Suprapubic skin (tissue), 4 donors: ENCODE measurements around the gene MIOS. TPM values are rescaled to one million over a fixed set of nuclear protein-coding genes. Genes with fewer than 3 reads are reported as not detected.

ENCODE experiments used
- DNase-seq, 2 donors: peaks; one replicate each; pipeline ENCODE4 v3.0.0-alpha.2; 2019; ENCODE audit warnings: low spot score in 2 of 2
- H3K27ac ChIP-seq: fragments of 200-600 bp; sonication (generic); one replicate; pipeline ENCODE4 v1.5.1; 2019
- H3K27me3 ChIP-seq: fragments of 200-600 bp; sonication (generic); one replicate; pipeline ENCODE4 v1.5.1; 2019
- H3K36me3 ChIP-seq: fragments of 200-600 bp; sonication (generic); one replicate; pipeline ENCODE4 v1.5.1; 2019
- H3K4me1 ChIP-seq: fragments of 200-600 bp; sonication (generic); one replicate; pipeline ENCODE4 v1.5.1; 2019
- H3K4me3 ChIP-seq: fragments of 200-600 bp; sonication (generic); one replicate; pipeline ENCODE4 v1.5.1; 2019; ENCODE audit warnings: mild to moderate bottlenecking
- H3K9me3 ChIP-seq: fragments of 200-600 bp; sonication (generic); one replicate; pipeline ENCODE4 v1.5.1; 2019
- EP300 ChIP-seq: sonication (generic); formaldehyde crosslinking; IDR thresholded peaks from one replicate; pipeline ENCODE4 v1.6.1; 2017; ENCODE audit warnings: antibody characterized with exemption
- POLR2A ChIP-seq, 2 donors: fragments of 450-650 bp; IDR thresholded peaks; one replicate each; pipeline ENCODE4 v1.6.1; 2017; ENCODE audit warnings: antibody characterized with exemption in 2 of 2, mild to moderate bottlenecking in 2 of 2, moderate library complexity in 2 of 2
- POLR2AphosphoS5 ChIP-seq, 3 donors: sonication (generic); formaldehyde crosslinking; IDR thresholded peaks; one replicate each; pipeline ENCODE4 v1.6.1; 2017; ENCODE audit warnings: antibody characterized with exemption in 3 of 3
- WGBS: methylation state at CpG from one replicate; pipeline ENCODE4 v1.1.5; 2018; 5-methylcytosine and 5-hydroxymethylcytosine counted together
- total RNA-seq, 4 donors: library from RNA; depleted of rRNA; stranded (reverse); fragments of >200 nt; gene quantifications; one replicate each; pipeline ENCODE4 v1.1.0, GENCODE V29; 2016
- TF ChIP-seq, protein P1 (sequence below), 2 donors: fragments of 200-600 bp in 1 of 2; fragments of 450-650 bp in 1 of 2; sonication (generic) in 1 of 2; IDR thresholded peaks; one replicate each; pipeline ENCODE4 v1.5.1; 2016 to 2019; ENCODE audit warnings: antibody characterized with exemption in 2 of 2, mild to moderate bottlenecking in 1 of 2, moderate library complexity in 1 of 2

Gene MIOS
- total RNA-seq, 4 donors from 2014 or later, result 45.1 to 65.8 (median 55.7) TPM

DNA sequence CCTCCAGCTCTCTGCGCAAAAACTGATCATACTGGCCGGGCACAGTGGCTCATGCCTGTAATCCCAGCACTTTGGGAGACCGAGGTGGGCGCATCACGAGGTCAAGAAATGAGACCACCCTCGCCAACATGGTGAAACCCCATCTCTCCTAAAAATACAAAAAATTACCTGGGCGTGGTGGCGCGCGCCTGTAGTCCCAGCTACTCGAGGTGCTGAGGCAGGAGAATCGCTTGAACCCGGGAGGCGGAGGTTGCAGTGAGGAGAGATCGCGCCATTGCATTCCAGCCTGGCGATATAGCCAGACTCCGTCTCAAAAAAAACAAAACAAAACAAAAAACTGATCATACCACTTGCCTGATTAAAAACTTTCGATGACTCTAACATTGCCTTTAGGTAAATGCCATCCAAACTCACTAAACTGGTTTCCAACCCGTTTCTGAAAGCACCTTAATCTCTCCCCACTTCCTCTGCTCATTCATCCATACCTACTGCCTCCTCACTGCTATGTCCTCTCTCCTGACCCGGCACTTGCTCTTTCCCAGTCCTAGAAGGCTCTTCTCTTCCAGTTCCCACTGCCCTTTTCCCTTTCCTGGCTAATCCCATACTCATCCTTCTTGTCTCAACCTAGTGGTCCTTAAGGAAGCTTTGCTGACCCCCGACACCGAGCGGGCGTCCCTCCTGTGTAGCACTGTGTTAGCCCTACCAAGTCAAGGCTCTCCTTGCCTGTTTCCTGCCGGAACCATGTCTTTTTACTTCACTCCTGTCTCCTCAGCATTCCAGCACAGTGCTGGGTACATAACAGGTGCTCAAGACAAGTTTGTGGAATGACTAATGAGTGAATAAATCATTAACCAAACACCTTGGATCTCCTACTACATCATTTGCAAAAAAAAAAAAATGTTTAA is 686 bp upstream of the MIOS start:
- no peak for TF ChIP-seq POLR2AphosphoS5 (IDR thresholded peaks at IDR 0.05)
- no peak for TF ChIP-seq EP300
- TF ChIP-seq, protein P1, sequence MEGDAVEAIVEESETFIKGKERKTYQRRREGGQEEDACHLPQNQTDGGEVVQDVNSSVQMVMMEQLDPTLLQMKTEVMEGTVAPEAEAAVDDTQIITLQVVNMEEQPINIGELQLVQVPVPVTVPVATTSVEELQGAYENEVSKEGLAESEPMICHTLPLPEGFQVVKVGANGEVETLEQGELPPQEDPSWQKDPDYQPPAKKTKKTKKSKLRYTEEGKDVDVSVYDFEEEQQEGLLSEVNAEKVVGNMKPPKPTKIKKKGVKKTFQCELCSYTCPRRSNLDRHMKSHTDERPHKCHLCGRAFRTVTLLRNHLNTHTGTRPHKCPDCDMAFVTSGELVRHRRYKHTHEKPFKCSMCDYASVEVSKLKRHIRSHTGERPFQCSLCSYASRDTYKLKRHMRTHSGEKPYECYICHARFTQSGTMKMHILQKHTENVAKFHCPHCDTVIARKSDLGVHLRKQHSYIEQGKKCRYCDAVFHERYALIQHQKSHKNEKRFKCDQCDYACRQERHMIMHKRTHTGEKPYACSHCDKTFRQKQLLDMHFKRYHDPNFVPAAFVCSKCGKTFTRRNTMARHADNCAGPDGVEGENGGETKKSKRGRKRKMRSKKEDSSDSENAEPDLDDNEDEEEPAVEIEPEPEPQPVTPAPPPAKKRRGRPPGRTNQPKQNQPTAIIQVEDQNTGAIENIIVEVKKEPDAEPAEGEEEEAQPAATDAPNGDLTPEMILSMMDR (IDR thresholded peaks at IDR 0.05), result no peak
- no peak for TF ChIP-seq POLR2A (IDR thresholded peaks at IDR 0.05)
- DNase-seq, result no peak
- H3K27ac ChIP-seq, result peak overlapping the region; percentile 97
- H3K9me3 ChIP-seq, result no peaks in the 10 kb centered on the region
- H3K27me3 ChIP-seq, result no peaks in the 10 kb centered on the region
- no peaks in the 10 kb centered on the region for H3K36me3 ChIP-seq
- H3K4me1 ChIP-seq, result peaks cover 70% of the 10 kb centered on the region
- 69% methylated on average over 26 of the region's 26 CpGs for WGBS
- peak overlapping the region; percentile 79 for H3K4me3 ChIP-seq

DNA sequence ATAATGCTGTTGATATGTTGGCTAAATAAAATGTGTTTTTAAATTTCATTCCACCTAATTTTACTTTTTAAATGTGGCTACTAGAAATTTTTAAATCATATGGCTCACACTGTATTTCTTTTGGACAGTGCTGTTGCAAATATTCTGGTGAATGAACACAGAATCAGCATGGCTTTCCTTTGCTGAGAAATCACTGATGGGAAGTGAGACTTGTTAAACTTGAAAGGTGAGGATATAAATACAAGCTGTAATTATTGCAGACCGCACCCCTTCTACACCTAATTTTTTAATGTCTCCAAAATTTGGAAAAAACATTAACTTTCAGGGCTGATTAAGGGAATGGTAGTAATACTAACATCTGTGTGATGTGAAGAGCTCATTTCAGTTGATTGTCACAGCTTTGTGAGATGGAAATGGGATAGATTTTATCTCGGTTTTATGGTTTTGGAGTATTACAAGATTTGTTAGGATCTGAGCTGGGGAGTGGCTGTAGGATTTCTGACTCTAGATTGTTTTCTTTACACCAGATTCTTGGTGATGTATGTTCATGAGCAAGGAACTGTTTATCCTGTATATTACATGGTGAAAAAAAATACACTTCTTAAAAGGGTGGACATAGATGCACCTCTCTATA is 1.3 kb downstream of the MIOS start:
- no peak for DNase-seq
- peak overlapping the region; percentile 79 for H3K4me3 ChIP-seq
- no peaks in the 10 kb centered on the region for H3K9me3 ChIP-seq
- H3K27me3 ChIP-seq, result no peaks in the 10 kb centered on the region
- TF ChIP-seq POLR2A (IDR thresholded peaks at IDR 0.05), result no peak
- no peak for TF ChIP-seq POLR2AphosphoS5 (IDR thresholded peaks at IDR 0.05)
- TF ChIP-seq, protein P1 (IDR thresholded peaks at IDR 0.05), result no peak
- TF ChIP-seq EP300, result no peak
- H3K36me3 ChIP-seq, result peaks cover 4% of the 10 kb centered on the region
- 37% methylated on average over 2 of the region's 2 CpGs for WGBS
- peaks cover 63% of the 10 kb centered on the region for H3K4me1 ChIP-seq
- H3K27ac ChIP-seq, result peak overlapping the region; percentile 97

DNA sequence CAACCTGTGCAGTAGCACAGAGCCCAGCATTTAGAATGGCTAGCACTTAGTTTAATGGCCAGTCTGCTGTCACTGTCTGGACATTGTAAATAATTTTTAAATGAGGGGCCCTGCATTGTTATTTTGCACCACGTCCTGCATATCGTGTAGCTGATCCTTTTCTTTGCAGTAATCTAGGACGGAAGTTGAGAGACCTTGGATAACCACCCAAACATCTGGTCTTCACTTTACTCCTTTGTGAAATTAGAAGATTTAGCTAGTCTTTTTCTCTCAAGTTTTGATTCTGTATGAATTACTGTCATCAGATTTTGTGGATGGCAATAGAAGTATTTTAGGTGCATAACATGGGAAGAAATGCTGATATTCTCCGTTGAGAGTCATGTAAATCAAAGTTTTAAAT is 1.9 kb downstream of the MIOS start:
- peaks cover 58% of the 10 kb centered on the region for H3K4me1 ChIP-seq
- no peaks in the 10 kb centered on the region for H3K27me3 ChIP-seq
- H3K27ac ChIP-seq, result peak overlapping the region; percentile 13
- DNase-seq, result no peak
- 85% methylated on average over 4 of the region's 4 CpGs for WGBS
- no peaks in the 10 kb centered on the region for H3K9me3 ChIP-seq
- peaks cover 5% of the 10 kb centered on the region for H3K36me3 ChIP-seq
- TF ChIP-seq POLR2A (IDR thresholded peaks at IDR 0.05), result no peak
- TF ChIP-seq POLR2AphosphoS5 (IDR thresholded peaks at IDR 0.05), result no peak
- TF ChIP-seq, protein P1 (IDR thresholded peaks at IDR 0.05), result no peak
- no peak for TF ChIP-seq EP300
- H3K4me3 ChIP-seq, result peak overlapping the region; percentile 79

DNA sequence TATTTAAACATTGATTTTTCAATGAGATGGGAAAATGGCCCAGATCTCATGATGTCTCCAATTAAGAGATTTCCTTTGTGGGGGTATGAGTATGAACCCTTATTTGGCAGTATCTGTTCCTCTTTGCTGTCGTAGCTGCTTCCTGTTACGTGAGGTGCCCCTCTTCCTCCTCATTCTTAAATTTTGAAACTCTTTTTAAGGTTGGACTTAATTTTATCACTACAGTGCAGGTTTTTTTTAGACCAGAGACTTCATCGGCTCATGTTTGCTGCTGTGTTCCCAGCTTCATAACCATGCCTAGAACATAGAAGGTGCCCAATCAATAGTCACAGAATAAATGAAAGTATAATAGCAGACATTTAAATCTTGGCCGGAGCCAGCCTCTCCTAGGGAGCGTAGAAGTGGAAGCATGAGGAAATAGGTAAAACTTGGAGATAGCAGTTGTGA is 2.4 kb downstream of the MIOS start:
- Histone ChIP-seq H3K27ac (no peak overlapping the region), H3K9me3 (no peaks in the 10 kb centered on the region), H3K36me3 (peaks cover 5% of the 10 kb centered on the region), H3K4me3 (peak overlapping the region; percentile 79), H3K27me3 (no peaks in the 10 kb centered on the region), H3K4me1 (peaks cover 53% of the 10 kb centered on the region)
- TF ChIP-seq EP300, result no peak
- TF ChIP-seq POLR2AphosphoS5 (IDR thresholded peaks at IDR 0.05), result no peak
- TF ChIP-seq, protein P1 (IDR thresholded peaks at IDR 0.05), result no peak
- no peak for TF ChIP-seq POLR2A (IDR thresholded peaks at IDR 0.05)
- WGBS, result 58% methylated on average over 5 of the region's 5 CpGs
- no peak for DNase-seq

DNA sequence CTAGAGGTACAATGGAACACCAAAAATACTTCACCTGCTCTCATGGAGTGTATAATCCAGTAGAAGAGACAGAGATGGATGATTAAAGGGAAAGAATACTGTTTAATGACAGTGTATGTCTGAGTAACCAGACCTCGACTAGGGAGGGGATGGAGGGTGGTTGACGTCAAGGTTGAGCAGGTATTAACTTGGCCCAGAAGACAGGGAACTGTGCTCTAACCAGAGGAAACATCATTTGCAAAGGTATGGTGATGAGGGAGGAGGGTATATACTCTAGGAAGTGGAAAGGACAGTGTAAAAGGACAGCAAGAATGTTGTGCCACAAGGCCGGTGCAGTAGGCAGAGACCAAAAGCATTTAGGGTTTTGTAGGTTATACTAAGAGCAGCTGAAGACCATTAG is 2.9 kb downstream of the MIOS start:
- no peak for TF ChIP-seq POLR2AphosphoS5 (IDR thresholded peaks at IDR 0.05)
- TF ChIP-seq, protein P1 (IDR thresholded peaks at IDR 0.05), result no peak
- TF ChIP-seq POLR2A (IDR thresholded peaks at IDR 0.05), result no peak
- no peak for TF ChIP-seq EP300
- no peak overlapping the region for H3K4me3 ChIP-seq

More for the DNA sequence above, 2.9 kb downstream of the MIOS start:
- no peak for DNase-seq
- WGBS, result 65% methylated on average over 3 of the region's 3 CpGs
- Histone ChIP-seq H3K36me3 (peaks cover 5% of the 10 kb centered on the region), H3K9me3 (no peaks in the 10 kb centered on the region), H3K27me3 (no peaks in the 10 kb centered on the region), H3K27ac (no peak overlapping the region), H3K4me1 (peaks cover 48% of the 10 kb centered on the region)
